Mucosa of descending colon (tissue), 3 donors: ENCODE results near the gene FARP2. TPM values are rescaled to one million over a fixed set of nuclear protein-coding genes. Genes with fewer than 3 reads are reported as not detected.
"Not testable (repeated sequence)": the region's sequence is repeated elsewhere in the genome, so short reads cannot be mapped to it uniquely, and the experiment has no call there.

Experiments used
- ATAC-seq: fragments of 200-7000 bp; cut with Tn5 transposase; one replicate; pipeline ENCODE4 v1.9.1; 2020; ENCODE audit warnings: mild to moderate bottlenecking, moderate library complexity
- DNase-seq, 3 donors: peaks; one replicate each; pipeline ENCODE4 v3.0.0-alpha.2; 2020
- H3K36me3 ChIP-seq: fragments of 200-600 bp; one replicate; pipeline ENCODE4 v1.8.0; 2021; ENCODE audit warnings: low read depth, mild to moderate bottlenecking
- H3K4me1 ChIP-seq: fragments of 200-600 bp; one replicate; pipeline ENCODE4 v1.8.0; 2021; ENCODE audit warnings: low read depth, mild to moderate bottlenecking
- H3K4me3 ChIP-seq: fragments of 200-600 bp; one replicate; pipeline ENCODE4 v1.8.0; 2021; ENCODE audit warnings: mild to moderate bottlenecking
- H3K9me3 ChIP-seq: fragments of 200-600 bp; one replicate; pipeline ENCODE4 v1.8.0; 2021; ENCODE audit warnings: mild to moderate bottlenecking
- CTCF ChIP-seq: fragments of 200-600 bp; IDR thresholded peaks from one replicate; pipeline ENCODE4 v1.8.0; 2022; ENCODE audit warnings: antibody characterized with exemption, mild to moderate bottlenecking
- intact Hi-C, 2 donors: fragments of 100-400 bp; cut with DNase I in 1 of 2; cut with micrococcal nuclease in 1 of 2; formaldehyde crosslinking; loops; one replicate each; pipeline versions ENCODE4 v1.11.0 to v1.11.1; 2022; cut with DNase I, micrococcal nuclease
- total RNA-seq, 3 donors: library from RNA; stranded (reverse); fragmentation: NEBNext Ultra II Directional in 2 of 3; extraction: Animal tissue kit (Norgen Biotek cat#: 25700) in 2 of 3; gene quantifications; one replicate each; pipeline versions ENCODE4 v1.2.1 to v1.2.4, GENCODE V29; 2021 to 2023
- donor health status: DM: no; HTN: no; CAD: no; lungs with moderate emphysema.
- donor health status: DM: no; HTN: no; CAD: no.
- donor health status: DM: no; HTN: yes; CAD: no.

FARP2 gene
- total RNA-seq, 3 donors from 2014 or later: 98.1 to 163 (median 109) TPM

GRCh38 chr2:241315879-241316631, 40.0 kb upstream of the FARP2 start, which contains the start of gene SEPTIN2:
TSS of gene SEPTIN2 (plus strand) at chr2:241315925. CDS start at chr2:241324233, 8,308 bp downstream.
- Histone ChIP-seq H3K36me3 (no peaks in the 10 kb centered on the region), H3K4me3 (peak within 1 kb of the TSS; percentile 74), H3K4me1 (peaks cover 39% of the 10 kb centered on the region), H3K9me3 (no peaks in the 10 kb centered on the region)
- ATAC-seq (peak; percentile 58), DNase-seq (peak in 2 of 3 donors; percentile 73 to 84)
- TF ChIP-seq CTCF: no peak
- intact Hi-C loops: no loop called here

GRCh38 chr2:241316825-241317224, 39.3 kb upstream of the FARP2 start:
- ATAC-seq: no peak
- no peaks in the 10 kb centered on the region for H3K9me3 ChIP-seq

GRCh38 chr2:241317391-241317790, 38.7 kb upstream of the FARP2 start:
- H3K4me3 ChIP-seq: no peak overlapping the region
- intact Hi-C loops: no loop called here
- ATAC-seq: no peak
- H3K9me3 ChIP-seq: no peaks in the 10 kb centered on the region
- no peak for DNase-seq
- no peaks in the 10 kb centered on the region for H3K36me3 ChIP-seq
- H3K4me1 ChIP-seq: peaks cover 39% of the 10 kb centered on the region
- TF ChIP-seq CTCF: no peak

More at GRCh38 chr2:241316825-241317224, 39.3 kb upstream of the FARP2 start:
- intact Hi-C loops: no loop called here
- H3K36me3 ChIP-seq: no peaks in the 10 kb centered on the region
- peaks cover 39% of the 10 kb centered on the region for H3K4me1 ChIP-seq
- no peak for TF ChIP-seq CTCF
- peak in 1 of 3 donors; percentile 25 for DNase-seq
- H3K4me3 ChIP-seq: peak overlapping the region; percentile 74

GRCh38 chr2:241318830-241319229, 37.3 kb upstream of the FARP2 start:
- ATAC-seq, H3K4me3 ChIP-seq, H3K9me3 ChIP-seq, H3K36me3 ChIP-seq, DNase-seq, intact Hi-C loops: not testable (repeated sequence)
- H3K4me1 ChIP-seq: peaks cover 36% of the 10 kb centered on the region

GRCh38 chr2:241320394-241320793, 35.7 kb upstream of the FARP2 start:
- no peak overlapping the region for H3K4me3 ChIP-seq
- no peak for ATAC-seq
- H3K4me1 ChIP-seq: peaks cover 32% of the 10 kb centered on the region
- TF ChIP-seq CTCF: no peak
- H3K9me3 ChIP-seq: no peaks in the 10 kb centered on the region
- H3K36me3 ChIP-seq: no peaks in the 10 kb centered on the region
- no peak for DNase-seq
- intact Hi-C loops: no loop called here

GRCh38 chr2:241321033-241321432, 35.1 kb upstream of the FARP2 start:
- ATAC-seq (no peak), DNase-seq (no peak)
- intact Hi-C loops: no loop called here
- H3K4me1 ChIP-seq: peaks cover 32% of the 10 kb centered on the region
- H3K9me3 ChIP-seq: no peaks in the 10 kb centered on the region
- H3K4me3 ChIP-seq: no peak overlapping the region
- TF ChIP-seq CTCF: no peak
- H3K36me3 ChIP-seq: no peaks in the 10 kb centered on the region
